ENCODE data around the gene GNG13. TPM values are rescaled to one million over a fixed set of nuclear protein-coding genes. Genes with fewer than 3 reads are reported as not detected.

Gene GNG13
- total RNA-seq, 1 experiment from 2014 or later = not detected

- H4K20me1 ChIP-seq (ENCODE audit: control insufficient read depth, insufficient read depth, insufficient read length) = no peaks in the 10 kb centered on the region
- H3K4me3 Mint-ChIP-seq = no peak overlapping the region; a peak in 1 of 5 replicates
- no peak overlapping the region for H2BK12ac ChIP-seq (ENCODE audit: insufficient read length, low read depth, low read length)
- no peak overlapping the region for H2BK5ac ChIP-seq (ENCODE audit: insufficient read length, low read length)
- no peaks in the 10 kb centered on the region for H3K9me3 ChIP-seq (ENCODE audit: control insufficient read depth, low read depth, low read length)
- H3K23me2 ChIP-seq (ENCODE audit: insufficient read length, low read depth, low read length, poor library complexity, severe bottlenecking) = peaks cover 4% of the 10 kb centered on the region
- H3K79me2 ChIP-seq (ENCODE audit: insufficient read depth, low read length) = no peaks in the 10 kb centered on the region
- no peak overlapping the region for H3K4me2 ChIP-seq (ENCODE audit: insufficient read depth, insufficient read length, low read length)
- H3K23ac ChIP-seq (ENCODE audit: insufficient read length, low read depth, low read length) = no peak overlapping the region
- H3K27me3 ChIP-seq (ENCODE audit: insufficient read depth, low read length) = no peaks in the 10 kb centered on the region; the same call in 1 of the 2 replicates
- no peak overlapping the region for H2AK5ac ChIP-seq (ENCODE audit: insufficient read length, low read length)
- peaks cover 49% of the 10 kb centered on the region for H3K27me3 Mint-ChIP-seq (ENCODE audit: low read depth)
- no peak overlapping the region for H3K14ac ChIP-seq (ENCODE audit: insufficient read depth, low read length)
- H3K4ac ChIP-seq (ENCODE audit: low read depth, low read length) = no peak overlapping the region
- no peaks in the 10 kb centered on the region for H3K4me1 ChIP-seq (ENCODE audit: insufficient read depth, low read length)
- no peak overlapping the region for H3T11ph ChIP-seq (ENCODE audit: low read length)
- WGBS (ENCODE audit: extremely low coverage, insufficient read length, low lambda C conversion rate) = no CpG with 5 or more reads among the region's 22 CpGs
- H4K8ac ChIP-seq (replicated peaks; ENCODE audit: insufficient read length, low read depth, low read length) = no peak overlapping the region
- no peak for TF ChIP-seq CTCF (conservative IDR thresholded peaks at IDR 0.05)
- H3K79me1 ChIP-seq (ENCODE audit: insufficient read depth, low read depth, low read length, poor library complexity, severe bottlenecking) = no peaks in the 10 kb centered on the region
- H3K27ac Mint-ChIP-seq = no peak overlapping the region
- H2BK20ac ChIP-seq (ENCODE audit: low read depth, low read length, poor library complexity, severe bottlenecking) = no peak overlapping the region
- H4K91ac ChIP-seq (ENCODE audit: insufficient read length, low read depth, low read length) = no peak overlapping the region
- H3K56ac ChIP-seq (ENCODE audit: insufficient read length, low read depth, low read length) = no peak overlapping the region
- no peak overlapping the region for H2BK120ac ChIP-seq (ENCODE audit: low read depth, low read length, poor library complexity, severe bottlenecking)
- H3K27ac ChIP-seq (ENCODE audit: insufficient read length, low read depth, low read length) = no peak overlapping the region
- peaks cover 13 to 26% (median 21%) of the 10 kb centered on the region in 3 experiments; a peak in 6 of 7 replicates for H3K36me3 Mint-ChIP-seq (ENCODE audit: insufficient read depth in 1 of 3, low read depth in 3 of 3)
- no peak for DNase-seq
- H4K5ac ChIP-seq (ENCODE audit: insufficient read length, low read depth, low read length) = no peak overlapping the region
- no peak overlapping the region for H2AFZ ChIP-seq (ENCODE audit: low read length)
- H3K18ac ChIP-seq (ENCODE audit: insufficient read length, low read depth, low read length) = no peak overlapping the region
- H3K9me3 Mint-ChIP-seq = peaks cover 0 to 3% of the 10 kb centered on the region in 2 experiments; a peak in 1 of 5 replicates
- H3K9ac ChIP-seq (ENCODE audit: extremely low read depth, insufficient read length, low read length) = no peak overlapping the region
- no peaks in the 10 kb centered on the region for H3K4me1 Mint-ChIP-seq
- H2BK15ac ChIP-seq (ENCODE audit: low read depth, low read length) = no peak overlapping the region
Observed at GRCh38 chr16:799111-799947, 1.2 kb downstream of the GNG13 start.
